GM19452 (cell line): ENCODE measurements around the gene CBR3.
"Not testable (repeated sequence)": the region's sequence is repeated elsewhere in the genome, so short reads cannot be mapped to it uniquely, and the experiment has no call there.

Experiments
- ATAC-seq: cut with Tn5 transposase; IDR thresholded peaks from one replicate; pipeline ENCODE4 v1.9.1; 2021; ENCODE audit not compliant: unreplicated experiment

CBR3 gene

DNA sequence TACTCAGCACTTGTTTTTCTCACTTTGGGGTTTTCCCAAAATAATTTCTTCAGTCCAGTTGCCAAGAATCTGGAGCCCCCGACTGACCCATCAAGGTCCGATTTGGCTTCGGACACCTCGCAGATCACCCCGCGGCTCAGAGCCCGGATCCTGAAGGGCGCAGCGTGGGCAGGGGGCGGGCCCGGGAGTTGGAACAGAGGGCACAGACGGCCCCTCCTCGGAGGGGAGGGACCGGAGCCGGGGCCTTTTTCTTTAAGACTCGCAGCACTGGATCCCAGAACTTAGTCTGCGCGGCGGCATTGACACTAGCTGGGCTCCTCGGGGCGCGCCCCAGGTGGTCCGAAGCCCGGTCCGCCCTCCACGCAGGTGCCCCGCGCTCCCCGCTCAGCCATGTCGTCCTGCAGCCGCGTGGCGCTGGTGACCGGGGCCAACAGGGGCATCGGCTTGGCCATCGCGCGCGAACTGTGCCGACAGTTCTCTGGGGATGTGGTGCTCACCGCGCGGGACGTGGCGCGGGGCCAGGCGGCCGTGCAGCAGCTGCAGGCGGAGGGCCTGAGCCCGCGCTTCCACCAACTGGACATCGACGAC, at the start of gene CBR3:
TSS of gene CBR3 (plus strand) at position 277 of the 588 bp plus-strand sequence. CDS start at position 391, 114 bp downstream.
- no peak for ATAC-seq

- ATAC-seq = no peak
Observed at GRCh38 chr21:36087362-36088138, 47.3 kb upstream of the CBR3 start.

DNA sequence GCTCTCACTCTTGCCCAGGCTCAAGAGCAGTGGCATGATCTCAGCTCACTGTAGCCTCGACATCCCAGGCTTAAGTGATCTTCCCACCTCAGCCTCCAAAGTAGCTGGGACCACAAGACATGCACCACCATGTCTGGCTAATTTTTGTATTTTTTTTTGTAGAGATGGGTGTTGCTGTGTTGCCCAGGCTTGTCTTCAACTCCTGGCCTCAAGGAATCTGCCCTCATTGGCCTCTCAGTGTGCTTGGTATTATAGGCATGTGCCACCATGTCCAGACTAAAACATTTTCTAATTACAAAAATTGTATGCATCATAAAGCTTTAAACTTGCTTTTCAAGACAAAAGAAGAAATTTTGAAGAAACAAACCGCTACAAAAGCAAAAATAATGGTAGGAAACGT, 44.9 kb upstream of the CBR3 start:
- ATAC-seq = no peak

- ATAC-seq = no peak
Observed at GRCh38 chr21:36092681-36093080, 42.2 kb upstream of the CBR3 start.

GRCh38 chr21:36093512-36093911, 41.4 kb upstream of the CBR3 start:
- ATAC-seq = no peak

DNA sequence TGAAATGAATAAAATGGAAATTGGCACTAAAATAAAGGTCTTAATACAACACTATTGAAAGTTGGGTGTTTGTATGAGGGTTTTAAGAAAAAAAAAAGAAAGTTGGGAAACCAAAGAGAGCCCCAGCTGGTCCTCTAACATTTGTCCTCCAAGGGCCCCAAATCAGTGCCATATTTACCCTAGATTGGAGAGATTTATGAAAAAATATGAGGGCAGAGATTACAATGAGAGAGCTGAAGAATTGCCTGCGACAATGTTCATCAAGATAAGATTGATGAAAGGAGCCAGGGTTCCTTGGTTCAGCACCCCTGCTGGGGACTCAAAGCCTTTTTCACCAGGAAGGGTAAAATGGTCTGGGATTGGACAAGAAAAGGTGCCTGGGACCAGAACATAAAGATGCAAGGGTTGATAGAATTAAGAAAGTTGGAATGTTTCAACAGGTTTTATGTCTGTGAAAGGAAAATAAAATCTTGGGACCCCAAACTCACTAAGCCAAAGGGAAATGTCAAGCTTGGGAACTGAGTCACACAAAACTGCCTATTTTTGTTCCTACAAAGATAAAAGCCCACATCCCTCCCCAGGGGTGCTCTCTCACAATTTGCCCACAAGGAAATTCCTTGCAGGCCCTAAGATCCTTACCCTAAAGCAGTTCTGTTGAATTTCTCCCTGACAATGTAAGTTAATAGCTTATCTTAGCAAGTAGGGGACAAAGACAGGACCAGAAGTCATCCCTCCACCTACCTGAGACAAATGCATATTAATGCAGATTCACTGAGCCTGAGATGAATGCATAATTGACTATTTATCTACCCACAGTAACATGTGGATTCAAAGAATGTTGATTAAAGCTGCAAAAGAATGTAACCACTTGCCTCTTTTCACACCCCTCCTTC, 38.2 kb upstream of the CBR3 start:
- no peak for ATAC-seq

DNA sequence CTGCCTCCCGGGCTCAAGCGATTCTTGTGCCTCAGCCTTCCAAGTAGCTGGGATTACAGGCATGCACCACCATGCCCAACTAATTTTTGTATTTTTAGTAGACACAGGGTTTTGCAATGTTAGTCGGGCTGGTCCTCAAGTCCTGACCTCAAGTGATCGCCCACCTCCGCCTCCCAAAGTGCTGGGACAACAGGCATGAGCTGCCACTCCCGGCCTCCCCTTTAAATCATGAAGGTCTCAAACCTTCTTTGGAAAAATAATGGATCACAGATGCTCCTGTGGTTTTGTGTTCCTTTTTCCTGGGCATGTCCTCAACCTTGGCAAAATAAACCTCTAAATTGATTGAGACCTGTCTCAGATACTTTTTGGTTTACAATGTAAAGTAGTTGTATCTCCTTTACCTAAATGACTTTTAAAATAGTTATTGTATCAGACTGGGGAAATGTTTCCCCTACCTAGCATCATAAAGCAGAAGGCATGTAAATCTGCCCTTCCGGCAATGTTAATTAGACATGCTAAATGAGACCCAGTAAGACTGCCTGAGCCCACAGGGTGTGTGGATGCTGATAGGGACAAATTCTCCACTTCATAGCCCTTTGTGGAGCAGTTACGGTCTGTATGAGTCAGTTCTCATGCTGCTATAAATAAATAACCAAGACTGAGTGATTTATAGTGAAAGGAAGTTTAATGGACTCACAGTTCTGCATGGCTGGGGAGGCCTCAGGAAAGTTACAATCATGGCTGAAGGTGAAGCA, 37.3 kb upstream of the CBR3 start:
- ATAC-seq = peak; percentile 86

DNA sequence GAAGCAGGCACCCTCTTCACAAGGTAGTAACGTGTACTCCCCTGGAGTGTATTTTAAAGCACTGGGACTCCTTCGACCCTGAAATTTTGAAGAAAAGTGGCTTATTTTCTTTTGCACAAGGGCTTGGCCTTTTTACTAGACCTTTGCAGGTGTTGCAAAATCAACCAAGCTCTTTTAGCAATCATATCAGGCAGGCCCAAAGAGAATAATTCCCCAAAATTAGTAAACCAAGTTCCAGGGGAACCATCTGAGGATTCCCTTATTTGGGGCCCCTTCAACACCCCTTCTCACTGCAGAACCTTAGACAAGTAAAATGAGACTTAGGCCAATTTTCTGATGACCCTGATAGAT, 36.7 kb upstream of the CBR3 start:
- no peak for ATAC-seq

DNA sequence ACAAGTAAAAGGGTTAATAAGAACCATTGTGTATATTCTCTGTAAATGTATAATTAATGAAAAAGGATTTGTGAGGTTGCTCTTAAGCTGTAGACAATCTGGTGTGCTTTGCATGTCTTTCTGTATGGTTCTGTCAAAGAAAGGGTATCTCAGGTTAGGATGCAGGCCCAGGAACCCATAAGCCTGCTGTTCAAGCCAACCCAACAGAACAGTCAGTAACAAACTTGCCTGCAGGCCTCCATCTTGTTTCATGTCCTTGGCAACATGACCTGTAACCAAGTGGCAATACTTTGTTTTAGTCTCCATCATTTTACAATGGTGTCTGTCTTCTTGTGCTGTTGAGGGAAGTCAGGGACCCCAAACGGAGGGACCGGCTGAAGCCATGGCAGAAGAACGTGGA, 35.9 kb upstream of the CBR3 start:
- no peak for ATAC-seq

DNA sequence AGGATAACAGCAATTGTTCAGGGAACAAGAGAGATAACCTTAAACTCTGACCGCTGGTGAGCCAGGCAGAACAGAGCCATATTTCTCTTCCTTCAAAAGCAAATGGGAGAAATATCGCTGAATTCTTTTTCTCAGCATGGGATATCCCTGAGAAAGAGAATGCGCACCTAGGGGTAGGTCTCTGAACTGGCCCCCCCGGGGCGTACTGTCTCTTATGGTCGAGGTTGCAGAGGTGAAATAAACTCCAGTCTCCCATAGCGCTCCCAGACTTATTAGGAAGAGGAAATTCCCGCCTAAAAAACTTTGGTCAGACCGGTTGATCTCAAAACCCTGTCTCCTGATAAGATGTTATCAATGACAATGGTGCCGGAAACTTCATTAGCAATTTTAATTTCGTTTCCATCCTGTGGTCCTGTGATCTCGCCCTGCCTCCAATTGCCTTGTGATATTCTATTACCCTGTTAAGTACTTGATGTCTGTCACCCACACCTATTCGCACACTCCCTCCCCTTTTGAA, 35.1 kb upstream of the CBR3 start:
- not testable (repeated sequence) for ATAC-seq

GRCh38 chr21:36100971-36101641, 33.8 kb upstream of the CBR3 start:
- ATAC-seq = no peak

DNA sequence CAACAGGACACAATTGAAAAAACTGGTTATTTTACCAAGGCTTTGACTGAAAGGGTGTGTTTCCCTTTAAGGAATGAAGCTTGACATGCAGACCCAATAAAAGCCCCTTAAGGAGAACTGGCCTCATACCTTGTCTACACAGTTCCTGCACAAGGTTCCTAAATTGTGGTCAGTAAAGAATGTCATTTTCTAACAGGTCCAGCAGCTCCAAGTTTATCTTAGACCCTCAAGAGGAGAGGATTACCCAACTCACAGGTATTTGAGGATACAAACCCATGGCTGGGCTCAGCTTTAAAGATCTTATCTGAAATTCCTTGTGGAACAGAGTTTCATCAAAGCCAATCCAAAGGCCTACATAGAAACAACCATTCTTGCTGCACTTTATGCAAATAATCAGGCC, 31.4 kb upstream of the CBR3 start:
- no peak for ATAC-seq

GRCh38 chr21:36104317-36105300, 30.3 kb upstream of the CBR3 start:
- ATAC-seq = no peak

- ATAC-seq = no peak
Observed at GRCh38 chr21:36105327-36105842, 29.5 kb upstream of the CBR3 start.

DNA sequence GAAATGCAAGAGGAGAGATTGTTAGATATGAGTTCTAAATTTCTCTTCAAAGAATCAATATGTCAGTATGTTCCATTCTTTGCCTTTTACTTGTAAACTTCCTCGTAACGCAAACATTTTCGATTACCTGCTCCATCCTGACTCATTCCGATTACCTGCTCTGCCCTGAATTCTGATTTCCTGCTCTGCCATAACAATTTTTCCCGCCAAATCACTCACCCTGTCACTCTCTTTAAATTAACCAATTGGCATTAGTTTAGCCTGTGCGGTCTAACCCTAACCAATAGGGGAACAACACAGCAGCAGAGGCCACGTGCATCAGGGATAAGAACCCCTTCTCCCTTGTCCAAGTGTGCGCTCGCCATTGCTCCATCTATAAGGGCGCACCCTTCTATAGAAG, 25.0 kb upstream of the CBR3 start:
- ATAC-seq = no peak

DNA sequence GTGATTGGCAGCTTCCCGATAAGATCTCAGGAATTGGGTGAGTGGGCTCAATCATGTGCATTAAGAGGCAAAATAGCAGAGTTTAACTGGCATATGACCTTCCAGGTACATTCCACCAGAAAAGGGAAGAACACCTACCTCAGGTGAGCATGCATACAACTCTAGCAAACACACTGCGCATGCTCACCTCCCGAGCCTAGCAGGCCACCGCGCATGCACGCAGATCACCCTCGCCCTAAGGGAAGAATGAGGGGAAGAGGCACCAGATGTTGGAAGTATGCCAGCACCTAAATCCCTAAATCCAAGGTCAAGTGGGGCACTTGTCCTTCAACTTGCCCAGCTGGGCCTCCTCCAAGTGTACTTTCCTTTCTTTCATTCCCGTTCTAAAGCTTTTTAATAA, 23.6 kb upstream of the CBR3 start:
- no peak for ATAC-seq

DNA sequence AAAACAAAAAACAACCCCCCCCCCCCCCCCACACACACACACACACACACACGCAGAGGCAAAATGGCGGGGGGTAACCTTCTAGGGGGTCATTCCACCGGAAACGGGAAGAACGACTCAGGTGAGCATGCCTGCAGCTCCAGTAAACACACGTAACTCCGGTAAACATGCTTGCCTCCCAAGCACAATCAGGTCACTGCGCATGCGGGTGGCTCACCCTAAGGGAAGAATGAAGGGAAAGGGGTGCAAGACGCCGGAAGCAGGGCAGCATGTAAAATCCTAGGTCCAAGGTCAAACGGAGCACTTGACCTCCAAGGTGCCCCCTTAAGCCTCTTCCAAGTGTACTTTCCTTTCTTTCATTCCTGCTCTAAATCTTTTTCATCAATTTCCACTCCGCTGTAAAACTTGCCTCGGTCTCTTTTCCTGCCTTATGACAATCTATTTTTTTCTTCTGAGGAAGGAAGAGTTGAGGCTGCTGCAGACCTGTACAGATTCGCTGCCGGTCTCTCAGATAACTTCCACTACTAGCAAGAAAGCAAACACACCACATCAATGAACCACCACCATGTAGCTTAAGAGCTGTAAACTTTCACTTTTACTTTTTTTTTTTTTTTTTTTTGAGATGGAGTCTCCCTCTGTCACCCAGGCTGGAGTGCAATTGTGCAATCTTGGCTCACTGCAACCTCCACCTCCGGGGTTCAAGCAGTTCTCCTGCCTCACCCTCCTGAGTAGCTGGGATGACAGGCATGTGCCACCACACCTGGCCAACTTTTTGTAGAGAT, 21.0 kb upstream of the CBR3 start:
- ATAC-seq = no peak

- ATAC-seq = no peak
Observed at GRCh38 chr21:36115138-36115730, 19.6 kb upstream of the CBR3 start.
